Measurements from ENCODE around the gene EDAR.

The EDAR gene

DNA sequence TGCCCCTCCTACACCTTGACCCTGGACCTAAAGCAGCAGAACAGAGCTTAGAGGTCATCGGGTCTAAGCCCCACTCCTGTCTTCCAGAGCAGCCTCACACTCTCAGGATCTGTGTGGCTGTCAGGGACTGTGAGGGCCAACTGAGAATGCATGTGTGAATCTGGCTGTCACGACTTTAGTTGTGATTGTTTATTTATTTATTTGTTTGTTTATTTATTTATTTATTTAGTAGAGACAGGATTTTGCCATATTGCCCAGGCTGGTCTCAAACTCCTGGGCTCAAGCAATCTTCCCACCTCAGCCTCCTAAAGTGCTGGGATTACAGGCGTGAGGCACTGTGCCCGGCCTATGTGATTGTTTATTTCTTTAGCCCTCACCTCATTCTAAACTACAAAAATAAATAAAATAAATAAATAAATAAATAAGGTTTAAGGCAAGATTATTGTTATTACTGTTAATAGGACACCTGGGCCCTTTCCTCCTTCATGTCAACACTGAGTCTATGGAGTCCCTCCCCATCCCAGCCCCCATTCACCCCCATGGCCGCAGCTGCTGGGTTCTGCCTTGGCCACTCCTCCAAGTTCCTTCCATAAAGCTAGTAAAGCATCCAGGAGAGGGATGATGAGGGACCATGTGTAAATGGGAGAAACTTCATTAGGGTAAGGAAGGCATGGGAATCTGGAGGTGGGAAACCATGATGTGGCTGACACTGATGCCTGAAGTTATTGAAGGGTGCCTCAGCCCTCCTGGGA, 39.9 kb upstream of the EDAR start:
- TF ChIP-seq, protein P1, sequence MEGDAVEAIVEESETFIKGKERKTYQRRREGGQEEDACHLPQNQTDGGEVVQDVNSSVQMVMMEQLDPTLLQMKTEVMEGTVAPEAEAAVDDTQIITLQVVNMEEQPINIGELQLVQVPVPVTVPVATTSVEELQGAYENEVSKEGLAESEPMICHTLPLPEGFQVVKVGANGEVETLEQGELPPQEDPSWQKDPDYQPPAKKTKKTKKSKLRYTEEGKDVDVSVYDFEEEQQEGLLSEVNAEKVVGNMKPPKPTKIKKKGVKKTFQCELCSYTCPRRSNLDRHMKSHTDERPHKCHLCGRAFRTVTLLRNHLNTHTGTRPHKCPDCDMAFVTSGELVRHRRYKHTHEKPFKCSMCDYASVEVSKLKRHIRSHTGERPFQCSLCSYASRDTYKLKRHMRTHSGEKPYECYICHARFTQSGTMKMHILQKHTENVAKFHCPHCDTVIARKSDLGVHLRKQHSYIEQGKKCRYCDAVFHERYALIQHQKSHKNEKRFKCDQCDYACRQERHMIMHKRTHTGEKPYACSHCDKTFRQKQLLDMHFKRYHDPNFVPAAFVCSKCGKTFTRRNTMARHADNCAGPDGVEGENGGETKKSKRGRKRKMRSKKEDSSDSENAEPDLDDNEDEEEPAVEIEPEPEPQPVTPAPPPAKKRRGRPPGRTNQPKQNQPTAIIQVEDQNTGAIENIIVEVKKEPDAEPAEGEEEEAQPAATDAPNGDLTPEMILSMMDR (IDR thresholded peaks at IDR 0.05; ENCODE audit: insufficient read depth, low read depth, low read length, missing control alignments) = no peak
- DNase-seq (ENCODE audit: low read depth) = no peak
- H3K4me3 ChIP-seq (ENCODE audit: low read length) = no peak overlapping the region

DNA sequence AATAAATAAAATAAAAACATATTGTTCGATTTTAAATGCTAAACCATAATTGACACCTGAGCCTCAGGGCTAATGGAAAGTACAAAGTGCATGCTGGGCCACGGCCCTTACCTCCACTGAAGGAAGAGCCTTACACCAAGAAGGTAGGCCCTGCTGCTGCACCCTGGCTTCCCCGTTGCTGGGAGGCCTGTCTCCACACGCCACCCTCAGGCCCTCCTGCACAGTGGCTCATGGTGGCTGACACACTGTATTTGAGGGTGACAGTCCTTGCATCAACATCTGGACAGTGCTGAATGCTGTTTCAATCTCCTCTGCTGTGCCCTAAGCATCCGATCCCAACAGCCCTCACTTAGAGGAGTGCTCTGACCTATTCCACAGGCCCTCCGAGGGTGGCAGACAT, 39.3 kb upstream of the EDAR start:
- no peak overlapping the region for H3K4me3 ChIP-seq (ENCODE audit: low read length)
- no peak for DNase-seq (ENCODE audit: low read depth)
- TF ChIP-seq, protein P1 (IDR thresholded peaks at IDR 0.05; ENCODE audit: insufficient read depth, low read depth, low read length, missing control alignments) = no peak

DNA sequence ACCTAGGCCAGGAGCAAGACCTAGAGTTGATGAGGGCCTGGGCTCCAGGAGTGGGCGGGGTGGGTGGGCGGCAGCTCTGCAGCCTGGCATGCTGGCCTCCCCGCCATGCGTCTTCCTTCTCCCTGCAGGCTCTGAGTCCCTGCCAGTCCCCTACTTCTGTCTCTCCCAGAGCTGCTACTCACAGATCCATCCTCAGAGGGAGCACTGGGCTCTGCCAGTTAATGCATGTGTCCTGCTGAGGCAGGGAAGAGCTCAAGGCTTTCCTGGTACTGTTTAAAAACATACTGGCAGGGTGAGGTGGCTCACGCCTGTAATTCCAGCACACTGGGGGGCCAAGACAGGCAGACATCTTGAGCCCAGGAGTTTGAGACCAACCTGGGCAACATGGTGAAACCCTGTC, 38.7 kb upstream of the EDAR start:
- TF ChIP-seq, protein P1 (IDR thresholded peaks at IDR 0.05; ENCODE audit: insufficient read depth, low read depth, low read length, missing control alignments) = no peak

DNA sequence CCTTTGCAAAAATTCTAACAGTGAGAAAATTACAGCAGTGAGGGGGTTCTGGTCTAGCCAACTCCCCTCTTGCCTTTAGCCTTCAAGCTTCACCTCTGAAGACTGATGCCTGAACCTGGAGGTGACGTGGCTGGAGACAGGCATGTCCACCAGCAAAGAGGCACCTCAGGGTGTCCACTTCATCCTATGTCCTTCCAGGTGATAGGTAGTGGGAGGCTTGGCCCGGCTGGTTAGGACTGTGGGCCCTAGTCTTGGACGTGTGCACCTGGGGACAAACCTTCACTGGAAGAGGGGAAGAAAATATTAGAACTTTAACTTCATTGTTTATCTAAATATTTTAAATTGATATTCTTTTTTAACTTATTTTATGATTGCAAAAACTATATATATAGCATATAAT, 35.5 kb upstream of the EDAR start:
- DNase-seq (ENCODE audit: low read depth) = no peak
- TF ChIP-seq, protein P1 (IDR thresholded peaks at IDR 0.05; ENCODE audit: insufficient read depth, low read depth, low read length, missing control alignments) = no peak
- H3K4me3 ChIP-seq (ENCODE audit: low read length) = no peak overlapping the region

More for the DNA sequence above, 38.7 kb upstream of the EDAR start:
- H3K4me3 ChIP-seq (ENCODE audit: low read length) = no peak overlapping the region
- no peak for DNase-seq (ENCODE audit: low read depth)

DNA sequence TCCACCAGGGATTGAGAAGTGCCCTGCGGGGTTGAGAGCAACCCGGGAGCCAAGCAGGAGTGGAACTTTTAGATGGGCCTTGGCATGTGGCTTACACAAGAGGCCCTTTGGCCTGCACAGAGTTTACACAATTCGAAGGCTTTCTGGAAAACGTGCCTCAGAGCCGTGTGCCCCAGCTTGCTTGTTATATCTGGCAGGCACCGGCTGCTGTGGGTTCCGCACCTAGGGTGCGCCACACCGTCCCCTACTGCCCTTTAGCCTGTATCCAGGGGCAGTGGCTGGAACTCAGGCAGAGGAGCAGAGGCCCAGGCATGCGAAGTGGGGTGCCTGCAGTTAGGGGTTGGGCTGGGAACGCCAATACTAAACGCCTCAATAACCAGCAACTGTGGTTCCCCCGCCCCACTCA, 32.9 kb upstream of the EDAR start:
- TF ChIP-seq, protein P1 (IDR thresholded peaks at IDR 0.05; ENCODE audit: insufficient read depth, low read depth, low read length, missing control alignments) = no peak
- H3K4me3 ChIP-seq (ENCODE audit: low read length) = no peak overlapping the region
- DNase-seq (ENCODE audit: low read depth) = no peak

DNA sequence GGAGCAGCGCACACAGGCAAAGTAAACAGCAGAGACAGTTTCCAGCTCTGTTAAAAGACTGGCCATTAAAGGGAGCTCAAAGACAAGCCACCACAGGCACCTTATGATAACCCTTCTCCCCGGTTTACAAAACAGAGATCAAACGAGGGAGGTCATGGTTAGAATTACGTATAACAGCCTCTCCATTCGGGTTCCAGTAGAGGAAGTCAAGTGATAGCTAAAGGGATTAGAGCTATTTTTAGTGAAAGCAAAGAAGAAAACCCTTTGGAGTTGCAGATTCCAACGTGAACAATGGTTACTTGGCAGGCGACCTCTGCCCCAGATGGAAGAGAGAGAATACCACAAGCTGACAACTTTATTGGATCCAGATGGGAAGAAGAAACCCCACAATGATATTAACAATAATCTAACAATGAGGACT, 31.2 kb upstream of the EDAR start:
- H3K4me3 ChIP-seq (ENCODE audit: low read length) = no peak overlapping the region
- no peak for DNase-seq (ENCODE audit: low read depth)

More for the DNA sequence above, 31.2 kb upstream of the EDAR start:
- TF ChIP-seq, protein P1 (IDR thresholded peaks at IDR 0.05; ENCODE audit: insufficient read depth, low read depth, low read length, missing control alignments) = no peak

Measured in epithelial cell of esophagus (primary cell).